H1 (cell line): ENCODE results near the gene SLC2A11. TPM values are rescaled to one million over a fixed set of nuclear protein-coding genes. Genes with fewer than 3 reads are reported as not detected.
A peak's percentile ranks its signal among the peaks of the same experiment; 100 is the strongest.

Experiments used
- CTCF ChIA-PET: fragments of 300-600 bp; sonication (Branson Sonifier 250); formaldehyde crosslinking; loops from one replicate; lab custom pipeline; 2021; ENCODE audit not compliant: partially characterized antibody; lab: Charles Lee
- POLR2A ChIA-PET: fragments of 300-600 bp; sonication (Branson Sonifier 250); formaldehyde crosslinking; loops from one replicate; lab custom pipeline; 2021; ENCODE audit warnings: inconsistent platforms; ENCODE audit not compliant: partially characterized antibody; lab: Charles Lee
- DNase-seq, 2 experiments: peaks; one replicate each; pipeline versions ENCODE4 v3.0.0 to v3.0.0-alpha.2; 2010 to 2022; ENCODE audit warnings: low spot score in 2 of 2, low read depth in 1 of 2, mixed read lengths in 1 of 2
- FAIRE-seq: peaks from 2 replicates; lab custom pipeline; 2011; peaks lifted over from hg19 to GRCh38; lab: Jason Lieb, UNC
- H2AFZ ChIP-seq: 2 replicates; pipeline ENCODE4 v1.8.1; 2012; ENCODE audit warnings: low read length, inconsistent platforms
- H2AK5ac ChIP-seq: 2 replicates; pipeline ENCODE4 v1.6.1; 2013; ENCODE audit warnings: low read depth, low read length
- H2BK120ac ChIP-seq: replicated peaks from 2 replicates; pipeline ENCODE3; 2013; ENCODE audit warnings: low read depth, low read length, inconsistent platforms
- H2BK12ac ChIP-seq: 2 replicates; pipeline ENCODE4 v1.6.1; 2013; ENCODE audit warnings: low read depth, low read length
- H2BK15ac ChIP-seq: 2 replicates; pipeline ENCODE4 v1.6.1; 2013; ENCODE audit warnings: low read length
- H2BK20ac ChIP-seq: 2 replicates; pipeline ENCODE4 v1.6.1; 2013; ENCODE audit warnings: low read length
- H2BK5ac ChIP-seq: 2 replicates; pipeline ENCODE4 v1.6.1; 2013; ENCODE audit warnings: low read depth, low read length
- H3K14ac ChIP-seq: 2 replicates; pipeline ENCODE4 v1.6.1; 2013; ENCODE audit warnings: inconsistent platforms; ENCODE audit not compliant: insufficient read length
- H3K18ac ChIP-seq: 2 replicates; pipeline ENCODE4 v1.6.1; 2013; ENCODE audit warnings: low read length; ENCODE audit errors: extremely low read depth
- H3K23ac ChIP-seq: 2 replicates; pipeline ENCODE4 v1.6.1; 2013; ENCODE audit warnings: inconsistent platforms; ENCODE audit not compliant: insufficient read length
- H3K23me2 ChIP-seq: 2 replicates; pipeline ENCODE4 v1.6.1; 2013; ENCODE audit warnings: low read depth, low read length
- H3K27ac ChIP-seq: 2 replicates; pipeline ENCODE4 v1.6.1; 2011; ENCODE audit warnings: low read depth, low read length, inconsistent platforms
- H3K27me3 ChIP-seq, 4 experiments: replicated peaks in 1 of 4; 1 replicate in 1 of 4; 2 replicates in 3 of 4; pipeline versions ENCODE4 v1.6.1 to v1.8.1; 2011 to 2013; ENCODE audit warnings: low read length in 3 of 4, mild to moderate bottlenecking in 3 of 4, inconsistent platforms in 2 of 4, mixed read lengths in 2 of 4, moderate library complexity in 1 of 4; ENCODE audit not compliant: control insufficient read depth in 3 of 4, insufficient read depth in 3 of 4; ENCODE audit errors: extremely low read depth in 1 of 4
- H3K36me3 ChIP-seq, 4 experiments: 2 replicates each; pipeline versions ENCODE4 v1.6.1 to v1.8.1; 2011 to 2013; ENCODE audit warnings: mild to moderate bottlenecking in 4 of 4, low read length in 3 of 4, moderate library complexity in 2 of 4, control low read depth in 1 of 4, inconsistent platforms in 1 of 4; ENCODE audit not compliant: insufficient read depth in 4 of 4, control insufficient read depth in 2 of 4
- H3K4ac ChIP-seq: replicated peaks from 2 replicates; pipeline ENCODE3; 2013; ENCODE audit warnings: low read length, low read depth, mixed read lengths, inconsistent platforms; ENCODE audit not compliant: insufficient read length
- H3K4me1 ChIP-seq, 4 experiments: replicated peaks in 1 of 4; 1 replicate in 1 of 4; 2 replicates in 3 of 4; pipeline versions ENCODE4 v1.6.1 to v1.8.1; 2011 to 2013; ENCODE audit warnings: low read length in 3 of 4, inconsistent platforms in 2 of 4, mixed read lengths in 1 of 4; ENCODE audit not compliant: insufficient read depth in 4 of 4, control insufficient read depth in 3 of 4
- H3K4me2 ChIP-seq, 2 experiments: 2 replicates each; pipeline versions ENCODE4 v1.6.1 to v1.8.1; 2011 to 2013; ENCODE audit warnings: low read depth in 2 of 2, low read length in 2 of 2, control low read depth in 1 of 2, inconsistent platforms in 1 of 2, mild to moderate bottlenecking in 1 of 2; ENCODE audit not compliant: insufficient read depth in 1 of 2
- H3K4me3 ChIP-seq, 4 experiments: fragments of 200-600, 300-600 bp in 1 of 4; sonication (generic), shearing (Covaris generic), sonication (Bioruptor Twin) in 1 of 4; 2 replicates each; pipeline versions ENCODE4 v1.5.1 to v1.8.1; 2011 to 2016; ENCODE audit warnings: low read length in 4 of 4, low read depth in 3 of 4, control low read depth in 2 of 4, inconsistent platforms in 2 of 4, mild to moderate bottlenecking in 2 of 4, mixed read lengths in 1 of 4, moderate library complexity in 1 of 4; ENCODE audit not compliant: insufficient read depth in 2 of 4; ENCODE audit errors: extremely low read depth in 1 of 4
- H3K56ac ChIP-seq: replicated peaks from 2 replicates; pipeline ENCODE3; 2013; ENCODE audit warnings: low read depth, mild to moderate bottlenecking, mixed read lengths, low read length, inconsistent platforms; ENCODE audit not compliant: insufficient read length
- H3K79me1 ChIP-seq: 2 replicates; pipeline ENCODE4 v1.6.1; 2013; ENCODE audit warnings: low read depth, low read length, control low read depth
- H3K79me2 ChIP-seq, 2 experiments: 2 replicates each; pipeline versions ENCODE4 v1.6.1 to v1.8.1; 2012 to 2013; ENCODE audit warnings: low read length in 2 of 2, mild to moderate bottlenecking in 2 of 2, inconsistent platforms in 1 of 2; ENCODE audit not compliant: insufficient read depth in 2 of 2, control insufficient read depth in 1 of 2
- H3K9ac ChIP-seq, 4 experiments: replicated peaks in 1 of 4; 1 replicate in 1 of 4; 2 replicates in 3 of 4; pipeline versions ENCODE4 v1.6.1 to v1.8.1; 2011 to 2013; ENCODE audit warnings: low read depth in 3 of 4, low read length in 3 of 4, control low read depth in 2 of 4, mild to moderate bottlenecking in 2 of 4, moderate library complexity in 2 of 4, inconsistent platforms in 1 of 4; ENCODE audit errors: extremely low read depth in 1 of 4
- H3K9me3 ChIP-seq, 2 experiments: 2 replicates each; pipeline versions ENCODE4 v1.6.1 to v1.8.1; 2012 to 2013; ENCODE audit warnings: mild to moderate bottlenecking in 2 of 2, moderate library complexity in 2 of 2, control low read depth in 1 of 2, inconsistent platforms in 1 of 2, low read depth in 1 of 2, low read length in 1 of 2, mixed read lengths in 1 of 2; ENCODE audit not compliant: insufficient read depth in 2 of 2
- H4K20me1 ChIP-seq, 2 experiments: replicated peaks in 1 of 2; 2 replicates each; pipeline versions ENCODE3 to v1.8.1; 2011 to 2013; ENCODE audit warnings: inconsistent platforms in 2 of 2, low read length in 2 of 2, mild to moderate bottlenecking in 1 of 2; ENCODE audit not compliant: insufficient read depth in 2 of 2, control insufficient read depth in 1 of 2
- H4K5ac ChIP-seq: 2 replicates; pipeline ENCODE4 v1.6.1; 2013; ENCODE audit warnings: low read length, low read depth, mixed read lengths, inconsistent platforms; ENCODE audit not compliant: insufficient read length
- H4K8ac ChIP-seq: 2 replicates; pipeline ENCODE4 v1.8.0; 2013; ENCODE audit warnings: mild to moderate bottlenecking, moderate library complexity, low read length, inconsistent platforms; ENCODE audit not compliant: insufficient read depth; ENCODE audit errors: extremely low read depth
- H4K91ac ChIP-seq: replicated peaks from 2 replicates; pipeline ENCODE3; 2013; ENCODE audit warnings: low read length, mixed read lengths, inconsistent platforms; ENCODE audit not compliant: insufficient read length
- RXRA ChIP-seq: IDR thresholded peaks from 2 replicates; pipeline ENCODE4 v1.6.1; 2011; ENCODE audit warnings: low read depth, mild to moderate bottlenecking, low read length, moderate library complexity; ENCODE audit not compliant: insufficient read depth
- WGBS, 2 experiments: shearing (Covaris generic) in 1 of 2; methylation state at CpG; one replicate each; pipeline versions ENCODE4 v1.1.6 to v1.1.7; 2013 to 2015; ENCODE audit warnings: low lambda C conversion rate in 2 of 2, mixed read lengths in 2 of 2, inconsistent platforms in 1 of 2, low coverage in 1 of 2, missing lambda C conversion rate in 1 of 2; ENCODE audit not compliant: insufficient replicate concordance in 2 of 2, insufficient coverage in 1 of 2, insufficient read length in 1 of 2; ENCODE audit errors: extremely low coverage in 1 of 2, missing lambda C conversion rate in 1 of 2; 5-methylcytosine and 5-hydroxymethylcytosine counted together
- polyA plus RNA-seq, 7 experiments: library from polyadenylated mRNA; depleted of rRNA in 3 of 7; stranded (reverse) in 5 of 7; unstranded in 2 of 7; fragments of >200 nt in 5 of 7; fragments of 200-250 nt in 2 of 7; gene quantifications; 1 replicate in 5 of 7; 2 replicates in 1 of 7; 4 replicates in 1 of 7; pipeline versions ENCODE4 v1.2.1 to v1.2.3, GENCODE V29; 2011 to 2013; ENCODE audit warnings: missing spikeins in 2 of 7, mixed read lengths in 2 of 7
- total RNA-seq: library from RNA; stranded (reverse); fragmentation: NEBNext Ultra II Directional; extraction: Animal tissue kit (Norgen Biotek cat#: 25700); gene quantifications from 2 replicates; pipeline ENCODE4 v1.2.1, GENCODE V29; 2021

SLC2A11 gene
- total and polyA plus RNA-seq, 2 of the 8 experiments (the other 6 are each of a cell fraction or from before 2014, with no cell fraction given): 10.7 to 12.5 TPM

- H4K20me1 ChIP-seq: no peaks in the 10 kb centered on the region
- FAIRE-seq (no peak), DNase-seq (no peak)
- H3K9ac ChIP-seq: no peak overlapping the region
- 93% methylated on average over 11 of the region's 20 CpGs; no CpG with 5 or more reads in 1 of the 2 experiments for WGBS, 2 experiments
- no peak overlapping the region for H2BK120ac ChIP-seq
- no peaks in the 10 kb centered on the region for H3K36me3 ChIP-seq
- H3K4ac ChIP-seq: no peak overlapping the region
- POLR2A ChIA-PET: interaction anchor here (1.0 to 2.0 kb wide), 4 partner anchors 12 to 36 kb away, joined by 3 to 9 read pairs (median 4); partner anchors contain the start of genes MIF and SLC2A11
- H2AK5ac ChIP-seq: no peak overlapping the region
- no peaks in the 10 kb centered on the region for H3K9me3 ChIP-seq
- H4K8ac ChIP-seq: peak overlapping the region; percentile 68; the same call in 1 of the 2 replicates
- H3K14ac ChIP-seq: no peak overlapping the region
- H3K27ac ChIP-seq: no peak overlapping the region
- no peaks in the 10 kb centered on the region for H3K4me1 ChIP-seq
- H3K4me3 ChIP-seq: no peak overlapping the region
- no peak for TF ChIP-seq RXRA
- CTCF ChIA-PET: interaction anchor here (0.9 to 1.1 kb wide), 2 partner anchors 11 to 47 kb away, joined by 3 to 5 read pairs; partner anchors contain the start of gene MIF
- H2BK5ac ChIP-seq: no peak overlapping the region
- H2BK12ac ChIP-seq: no peak overlapping the region
- H3K79me2 ChIP-seq: no peaks in the 10 kb centered on the region
- H3K56ac ChIP-seq: no peak overlapping the region
- no peak overlapping the region for H2BK15ac ChIP-seq
- H3K4me2 ChIP-seq: no peak overlapping the region
- no peak overlapping the region for H2AFZ ChIP-seq
- H3K27me3 ChIP-seq: no peaks in the 10 kb centered on the region
- no peak overlapping the region for H2BK20ac ChIP-seq
- no peaks in the 10 kb centered on the region for H3K79me1 ChIP-seq
- H3K23me2 ChIP-seq: no peaks in the 10 kb centered on the region
- H3K23ac ChIP-seq: no peak overlapping the region
- no peak overlapping the region for H3K18ac ChIP-seq
- no peak overlapping the region for H4K5ac ChIP-seq
- no peak overlapping the region for H4K91ac ChIP-seq
These were observed 24.7 kb downstream of the SLC2A11 start for GRCh38 chr22:23882370-23882769.
